Activated CD4-positive, alpha-beta T cell treated with anti-CD3 and anti-CD28 coated beads, Interleukin-2, amount 50 U/mL, for 24 hours (primary cell): Measurements from ENCODE around the gene CACNA1H.
"Not testable (repeated sequence)": the region's sequence is repeated elsewhere in the genome, so short reads cannot be mapped to it uniquely, and the experiment has no call there.

Experiments used
- DNase-seq, 2 donors: peaks; one replicate each; pipeline ENCODE4 v3.0.0-alpha.2; 2020; ENCODE audit warnings: low read depth in 1 of 2, low spot score in 1 of 2

Gene CACNA1H

GRCh38 chr16:1224558-1224957 lies 71.7 kb downstream of the CACNA1H start:
- DNase-seq: no peak

- DNase-seq: no peak
These were observed 72.1 kb downstream of the CACNA1H start, which contains the start of gene TPSG1 for GRCh38 chr16:1225051-1225451. TPSG1 (minus strand) TSS chr16:1225268; CDS start chr16:1225252, 16 bp downstream.

GRCh38 chr16:1225728-1226311 lies 72.9 kb downstream of the CACNA1H start:
- not testable (repeated sequence) for DNase-seq

- DNase-seq: not testable (repeated sequence)
These were observed 73.8 kb downstream of the CACNA1H start for GRCh38 chr16:1226692-1227091.

- DNase-seq: not testable (repeated sequence)
These were observed 75.3 kb downstream of the CACNA1H start for GRCh38 chr16:1228227-1228626.

- not testable (repeated sequence) for DNase-seq
These were observed 76.6 kb downstream of the CACNA1H start for GRCh38 chr16:1229476-1229875.

- not testable (repeated sequence) for DNase-seq
These were observed 77.2 kb downstream of the CACNA1H start, which contains the start of gene TPSB2 for GRCh38 chr16:1230084-1230470. TPSB2 (minus strand) TSS chr16:1230184; CDS start chr16:1229951, 233 bp downstream.

GRCh38 chr16:1230471-1231212 lies 77.7 kb downstream of the CACNA1H start:
- not testable (repeated sequence) for DNase-seq

- not testable (repeated sequence) for DNase-seq
These were observed 78.4 kb downstream of the CACNA1H start for GRCh38 chr16:1231301-1231700.

GRCh38 chr16:1232049-1232748 lies 79.3 kb downstream of the CACNA1H start:
- DNase-seq: not testable (repeated sequence)

- not testable (repeated sequence) for DNase-seq
These were observed 83.8 kb downstream of the CACNA1H start for GRCh38 chr16:1236659-1237058.

- no peak for DNase-seq
These were observed 85.1 kb downstream of the CACNA1H start for GRCh38 chr16:1237990-1238389.

- DNase-seq: not testable (repeated sequence)
These were observed 86.0 kb downstream of the CACNA1H start for GRCh38 chr16:1238909-1239308.

GRCh38 chr16:1239575-1239974 lies 86.7 kb downstream of the CACNA1H start:
- not testable (repeated sequence) for DNase-seq

GRCh38 chr16:1240436-1240835 lies 87.5 kb downstream of the CACNA1H start, which contains the start of gene TPSAB1:
TPSAB1 (plus strand) TSS chr16:1240705; CDS start chr16:1240939, 234 bp downstream.
- not testable (repeated sequence) for DNase-seq

- DNase-seq: not testable (repeated sequence)
These were observed 88.2 kb downstream of the CACNA1H start for GRCh38 chr16:1241081-1241480.

GRCh38 chr16:1243363-1243762 lies 90.5 kb downstream of the CACNA1H start:
- not testable (repeated sequence) for DNase-seq

- not testable (repeated sequence) for DNase-seq
These were observed 91.3 kb downstream of the CACNA1H start for GRCh38 chr16:1243907-1244850.

GRCh38 chr16:1244881-1245280 lies 92.0 kb downstream of the CACNA1H start:
- DNase-seq: no peak

- no peak for DNase-seq
These were observed 92.6 kb downstream of the CACNA1H start for GRCh38 chr16:1245452-1246020.
